Vagina (tissue), 2 donors: ENCODE measurements around the gene LCE7A. TPM values are rescaled to one million over a fixed set of nuclear protein-coding genes. Genes with fewer than 3 reads are reported as not detected.

Experiments
- DNase-seq, 2 donors: peaks; one replicate each; pipeline ENCODE4 v3.0.0-alpha.2; 2017; ENCODE audit errors: extremely low spot score in 2 of 2
- H3K27ac ChIP-seq: fragments of 200-600 bp; sonication (generic); one replicate; pipeline ENCODE4 v1.5.1; 2019
- H3K27me3 ChIP-seq: fragments of 200-600 bp; sonication (generic); one replicate; pipeline ENCODE4 v1.5.1; 2019
- H3K36me3 ChIP-seq, 2 donors: fragments of 200-600 bp; sonication (generic); one replicate each; pipeline ENCODE4 v1.5.1; 2017 to 2019
- H3K4me1 ChIP-seq: fragments of 200-600 bp; sonication (generic); one replicate; pipeline ENCODE4 v1.5.1; 2019
- H3K4me3 ChIP-seq, 2 donors: fragments of 200-600 bp; sonication (generic); 1 replicate in 1 of 2; 2 replicates in 1 of 2; pipeline ENCODE4 v1.5.1; 2016 to 2019
- H3K9me3 ChIP-seq: fragments of 200-600 bp; sonication (generic); one replicate; pipeline ENCODE4 v1.5.1; 2019
- POLR2A ChIP-seq, 2 donors: fragments of 450-650 bp; IDR thresholded peaks; one replicate each; pipeline ENCODE4 v1.6.1; 2017; ENCODE audit warnings: antibody characterized with exemption in 2 of 2, mild to moderate bottlenecking in 2 of 2, moderate library complexity in 2 of 2
- POLR2AphosphoS5 ChIP-seq, 2 donors: sonication (generic); formaldehyde crosslinking; IDR thresholded peaks; one replicate each; pipeline ENCODE4 v1.9.0; 2017; ENCODE audit warnings: antibody characterized with exemption in 2 of 2, mild to moderate bottlenecking in 2 of 2, low read depth in 1 of 2; ENCODE audit not compliant: insufficient read depth in 1 of 2
- intact Hi-C: fragments of 100-400 bp; cut with DNase I; formaldehyde crosslinking; loops from one replicate; pipeline ENCODE4 v1.15.1; 2023
- total RNA-seq: library from RNA; depleted of rRNA; stranded (reverse); fragments of >200 nt; gene quantifications from one replicate; pipeline ENCODE4 v1.2.3, GENCODE V29; 2016
- TF ChIP-seq, protein P1 (sequence below), 3 experiments: fragments of 450-650 bp in 2 of 3; fragments of 200-600 bp in 1 of 3; sonication (generic) in 1 of 3; IDR thresholded peaks; one replicate each; pipeline ENCODE4 v1.5.1; 2017 to 2019; ENCODE audit warnings: antibody characterized with exemption in 3 of 3, mild to moderate bottlenecking in 2 of 3, moderate library complexity in 2 of 3

Gene LCE7A
- total RNA-seq, 1 donor from 2014 or later, result not detected

DNA sequence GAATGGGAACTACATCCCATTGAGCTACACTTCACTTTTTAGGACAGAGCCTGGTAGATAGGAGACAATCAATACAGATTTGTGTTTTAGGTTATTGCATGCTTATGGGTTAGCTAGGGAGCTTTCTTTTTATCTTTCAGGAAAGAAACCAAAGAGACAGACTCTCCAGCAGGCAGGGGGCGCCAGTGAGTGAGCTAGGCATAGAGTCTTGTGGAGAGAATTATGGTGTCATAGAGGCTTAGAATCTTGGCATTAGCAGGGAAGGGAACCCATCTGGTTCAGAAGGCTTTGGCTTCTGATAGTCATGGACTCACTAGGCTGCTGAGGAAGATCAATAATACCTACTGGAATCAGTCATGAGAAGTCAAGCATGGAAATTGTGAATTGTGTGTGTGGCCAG, 18.2 kb downstream of the LCE7A start, which contains the start of gene SMCP:
TSS of gene SMCP (plus strand) at position 281 of the 400 bp plus-strand sequence. CDS start 6,101 bp downstream, outside the sequence.
- Histone ChIP-seq H3K9me3 (no peaks in the 10 kb centered on the region), H3K27ac (no peak within 1 kb of the TSS), H3K4me3 (no peak within 1 kb of the TSS), H3K27me3 (no peaks in the 10 kb centered on the region), H3K36me3 (no peaks in the 10 kb centered on the region), H3K4me1 (no peaks in the 10 kb centered on the region)
- intact Hi-C loops, result no loop called here
- TF ChIP-seq, protein P1, sequence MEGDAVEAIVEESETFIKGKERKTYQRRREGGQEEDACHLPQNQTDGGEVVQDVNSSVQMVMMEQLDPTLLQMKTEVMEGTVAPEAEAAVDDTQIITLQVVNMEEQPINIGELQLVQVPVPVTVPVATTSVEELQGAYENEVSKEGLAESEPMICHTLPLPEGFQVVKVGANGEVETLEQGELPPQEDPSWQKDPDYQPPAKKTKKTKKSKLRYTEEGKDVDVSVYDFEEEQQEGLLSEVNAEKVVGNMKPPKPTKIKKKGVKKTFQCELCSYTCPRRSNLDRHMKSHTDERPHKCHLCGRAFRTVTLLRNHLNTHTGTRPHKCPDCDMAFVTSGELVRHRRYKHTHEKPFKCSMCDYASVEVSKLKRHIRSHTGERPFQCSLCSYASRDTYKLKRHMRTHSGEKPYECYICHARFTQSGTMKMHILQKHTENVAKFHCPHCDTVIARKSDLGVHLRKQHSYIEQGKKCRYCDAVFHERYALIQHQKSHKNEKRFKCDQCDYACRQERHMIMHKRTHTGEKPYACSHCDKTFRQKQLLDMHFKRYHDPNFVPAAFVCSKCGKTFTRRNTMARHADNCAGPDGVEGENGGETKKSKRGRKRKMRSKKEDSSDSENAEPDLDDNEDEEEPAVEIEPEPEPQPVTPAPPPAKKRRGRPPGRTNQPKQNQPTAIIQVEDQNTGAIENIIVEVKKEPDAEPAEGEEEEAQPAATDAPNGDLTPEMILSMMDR (IDR thresholded peaks at IDR 0.05), result no peak
- no peak for TF ChIP-seq POLR2A (IDR thresholded peaks at IDR 0.05)
- TF ChIP-seq POLR2AphosphoS5 (IDR thresholded peaks at IDR 0.05; ENCODE audit: insufficient read depth in 1 of 2, low read depth in 1 of 2), result no peak
- DNase-seq, result no peak

DNA sequence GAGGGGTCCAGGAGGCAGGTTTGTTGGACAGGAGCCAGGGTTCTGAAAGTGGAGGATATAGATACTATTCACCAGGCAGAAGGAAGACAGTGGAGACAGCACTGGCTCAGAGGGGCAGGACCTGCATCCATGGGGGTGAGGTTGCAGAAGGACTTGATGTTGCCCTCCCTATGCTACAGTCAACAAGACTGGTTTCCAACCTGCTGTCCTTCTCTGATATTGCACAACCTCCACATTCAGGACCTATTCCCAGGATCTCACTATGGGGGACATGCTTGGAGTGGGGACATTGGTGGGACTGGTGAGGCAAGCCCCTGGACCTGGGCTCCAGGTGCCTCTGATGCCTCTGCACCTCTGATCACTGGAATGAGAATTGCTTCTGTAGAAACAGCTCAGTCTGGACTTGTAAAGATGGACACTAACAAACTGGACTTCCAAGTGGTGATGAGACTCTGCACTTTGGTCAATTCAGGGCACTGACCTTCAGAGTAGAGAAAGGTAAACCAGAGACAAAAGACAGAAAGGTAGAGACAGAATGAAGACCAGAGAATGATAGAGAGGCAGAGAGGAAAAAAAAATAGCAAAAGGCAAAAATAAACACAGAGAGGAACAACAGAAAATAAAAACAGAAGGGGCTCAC, 19.9 kb downstream of the LCE7A start:
- DNase-seq, result no peak
- Histone ChIP-seq H3K27me3 (no peaks in the 10 kb centered on the region), H3K4me1 (peaks cover 6% of the 10 kb centered on the region), H3K27ac (no peak overlapping the region), H3K36me3 (no peaks in the 10 kb centered on the region), H3K4me3 (no peak overlapping the region), H3K9me3 (no peaks in the 10 kb centered on the region)
- intact Hi-C loops, result no loop called here
- TF ChIP-seq POLR2A (IDR thresholded peaks at IDR 0.05), result no peak
- no peak for TF ChIP-seq POLR2AphosphoS5 (IDR thresholded peaks at IDR 0.05; ENCODE audit: insufficient read depth in 1 of 2, low read depth in 1 of 2)
- TF ChIP-seq, protein P1 (IDR thresholded peaks at IDR 0.05), result no peak

DNA sequence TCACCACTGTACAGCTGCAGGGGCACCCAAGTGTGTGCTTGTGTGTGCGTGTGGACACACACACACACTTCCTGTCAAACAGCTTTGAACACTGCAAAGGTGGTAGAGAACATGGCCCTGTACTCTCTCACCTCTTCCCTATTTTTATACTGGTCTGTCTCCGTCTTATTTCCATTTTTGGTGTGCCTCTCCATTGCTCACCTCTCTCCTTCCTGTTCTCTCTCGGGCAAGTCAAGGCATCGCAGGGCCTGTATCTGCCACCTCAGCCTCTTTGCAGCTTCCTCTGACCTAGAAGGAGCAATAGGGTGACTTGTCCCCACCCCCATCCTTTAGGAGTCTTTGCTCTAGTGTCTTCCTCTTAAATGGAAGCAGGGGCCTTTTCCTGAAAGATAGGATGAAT, 20.5 kb downstream of the LCE7A start:
- Histone ChIP-seq H3K27me3 (no peaks in the 10 kb centered on the region), H3K27ac (no peak overlapping the region), H3K4me1 (peaks cover 13% of the 10 kb centered on the region), H3K36me3 (no peaks in the 10 kb centered on the region), H3K4me3 (no peak overlapping the region), H3K9me3 (no peaks in the 10 kb centered on the region)
- DNase-seq, result no peak
- TF ChIP-seq POLR2AphosphoS5 (IDR thresholded peaks at IDR 0.05; ENCODE audit: insufficient read depth in 1 of 2, low read depth in 1 of 2), result no peak
- TF ChIP-seq, protein P1 (IDR thresholded peaks at IDR 0.05), result no peak
- TF ChIP-seq POLR2A (IDR thresholded peaks at IDR 0.05), result no peak
- intact Hi-C loops, result no loop called here

DNA sequence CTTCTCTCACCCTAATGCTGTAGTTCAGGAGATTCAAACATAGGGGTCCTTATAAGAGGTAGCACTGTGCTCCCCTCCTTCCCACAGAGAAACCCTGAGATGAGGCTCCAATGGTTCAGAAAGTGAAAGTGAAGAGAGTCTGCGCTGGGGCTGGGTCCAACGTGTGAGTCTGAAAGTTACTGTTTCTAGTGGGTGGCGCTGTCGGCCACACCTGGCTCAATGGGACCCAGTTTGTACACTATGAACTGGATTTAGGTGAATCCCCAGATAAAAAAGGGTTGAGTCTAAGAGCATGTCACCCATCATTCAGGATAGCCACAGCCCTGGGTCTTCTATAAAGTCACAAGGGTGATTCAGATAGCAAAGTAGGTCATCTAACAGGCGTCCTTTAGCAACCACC, 21.1 kb downstream of the LCE7A start:
- H3K36me3 ChIP-seq, result no peaks in the 10 kb centered on the region
- TF ChIP-seq, protein P1 (IDR thresholded peaks at IDR 0.05), result no peak
- TF ChIP-seq POLR2AphosphoS5 (IDR thresholded peaks at IDR 0.05; ENCODE audit: insufficient read depth in 1 of 2, low read depth in 1 of 2) (no peak), POLR2A (IDR thresholded peaks at IDR 0.05) (no peak)
- H3K27ac ChIP-seq, result no peak overlapping the region
- no peak overlapping the region for H3K4me3 ChIP-seq
- H3K4me1 ChIP-seq, result peaks cover 19% of the 10 kb centered on the region
- no peak for DNase-seq
- no peaks in the 10 kb centered on the region for H3K27me3 ChIP-seq
- intact Hi-C loops, result no loop called here
- H3K9me3 ChIP-seq, result no peaks in the 10 kb centered on the region

DNA sequence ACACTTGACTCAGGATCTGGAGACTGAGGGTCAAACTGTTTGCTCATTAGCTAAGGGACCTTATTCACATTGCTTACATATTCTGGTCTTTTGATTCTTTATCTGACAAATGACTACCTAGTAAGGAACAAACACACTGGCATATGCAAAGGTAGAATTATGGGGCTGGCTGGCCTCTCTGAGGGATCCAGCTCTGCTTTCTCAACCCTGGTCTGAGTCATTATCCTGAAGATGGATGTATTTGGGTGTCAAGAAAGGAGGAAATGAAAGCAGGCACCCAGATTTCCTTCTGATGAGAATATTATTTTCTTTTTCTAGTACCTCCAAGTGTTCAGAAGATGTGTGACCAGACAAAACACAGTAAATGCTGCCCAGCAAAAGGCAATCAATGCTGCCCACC, 24.3 kb downstream of the LCE7A start:
- Histone ChIP-seq H3K27ac (no peak overlapping the region), H3K36me3 (no peaks in the 10 kb centered on the region)
- intact Hi-C loops, result no loop called here

More for the DNA sequence above, 24.3 kb downstream of the LCE7A start:
- Histone ChIP-seq H3K4me1 (peaks cover 34% of the 10 kb centered on the region), H3K4me3 (no peak overlapping the region), H3K9me3 (no peaks in the 10 kb centered on the region), H3K27me3 (no peaks in the 10 kb centered on the region)
- TF ChIP-seq POLR2AphosphoS5 (IDR thresholded peaks at IDR 0.05; ENCODE audit: insufficient read depth in 1 of 2, low read depth in 1 of 2) (no peak), POLR2A (IDR thresholded peaks at IDR 0.05) (no peak)
- TF ChIP-seq, protein P1 (IDR thresholded peaks at IDR 0.05), result no peak
- DNase-seq, result no peak
